Rectal smooth muscle tissue (tissue), 1 donor: ENCODE results near the gene SORCS2.
A peak's percentile ranks its signal among the peaks of the same experiment; 100 is the strongest.

ENCODE experiments used
- H3K27ac ChIP-seq: one replicate; pipeline ENCODE4 v1.7.0; 2013; ENCODE audit warnings: low read depth, low read length, inconsistent platforms
- H3K27me3 ChIP-seq: one replicate; pipeline ENCODE4 v1.7.0; 2013; ENCODE audit warnings: low read length; ENCODE audit not compliant: control insufficient read depth, insufficient read depth
- H3K36me3 ChIP-seq: one replicate; pipeline ENCODE4 v1.7.0; 2013; ENCODE audit warnings: low read length; ENCODE audit not compliant: control insufficient read depth, insufficient read depth
- H3K4me1 ChIP-seq: one replicate; pipeline ENCODE4 v1.7.0; 2013; ENCODE audit warnings: low read length; ENCODE audit not compliant: control insufficient read depth, insufficient read depth
- H3K4me3 ChIP-seq: one replicate; pipeline ENCODE4 v1.7.0; 2013; ENCODE audit warnings: low read length
- H3K9ac ChIP-seq: one replicate; pipeline ENCODE4 v1.7.0; 2013; ENCODE audit warnings: low read length

Gene SORCS2

DNA sequence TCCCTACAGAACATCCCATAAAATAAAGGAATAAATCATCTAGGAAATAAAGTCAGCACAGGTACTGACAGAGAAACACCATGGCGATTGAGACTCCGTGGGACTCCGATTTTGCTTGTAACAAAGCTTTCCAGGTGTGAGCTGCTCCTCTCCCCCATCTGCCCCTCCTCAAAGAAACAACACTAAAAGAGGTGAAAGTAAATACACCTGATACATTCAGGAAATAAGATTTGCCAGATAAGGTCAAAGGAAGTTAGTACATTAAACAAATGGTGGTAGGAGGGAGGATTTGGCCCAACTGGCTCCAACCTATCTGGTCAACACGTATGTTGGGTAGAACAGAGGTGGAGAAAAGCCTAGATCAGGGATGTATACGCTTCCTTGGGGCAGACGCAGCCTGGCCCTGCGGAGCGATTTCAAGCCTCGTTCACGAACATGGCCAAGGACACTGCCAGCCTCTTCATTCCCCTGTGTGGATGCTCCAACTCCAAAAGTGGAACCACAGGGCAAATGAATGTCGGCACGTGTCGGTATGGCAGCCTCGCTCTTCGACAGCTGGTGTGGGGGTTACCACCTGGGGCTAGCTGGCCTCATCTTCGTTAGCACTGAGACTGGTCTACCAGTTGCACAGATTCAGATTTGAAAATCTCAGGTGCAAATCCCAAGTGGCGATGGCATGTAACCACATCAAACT lies 584.8 kb downstream of the SORCS2 start:
- peaks cover 5% of the 10 kb centered on the region for H3K36me3 ChIP-seq
- no peaks in the 10 kb centered on the region for H3K27me3 ChIP-seq
- H3K27ac ChIP-seq = no peak overlapping the region
- no peak overlapping the region for H3K9ac ChIP-seq
- peaks cover 22% of the 10 kb centered on the region for H3K4me1 ChIP-seq
- no peak overlapping the region for H3K4me3 ChIP-seq

DNA sequence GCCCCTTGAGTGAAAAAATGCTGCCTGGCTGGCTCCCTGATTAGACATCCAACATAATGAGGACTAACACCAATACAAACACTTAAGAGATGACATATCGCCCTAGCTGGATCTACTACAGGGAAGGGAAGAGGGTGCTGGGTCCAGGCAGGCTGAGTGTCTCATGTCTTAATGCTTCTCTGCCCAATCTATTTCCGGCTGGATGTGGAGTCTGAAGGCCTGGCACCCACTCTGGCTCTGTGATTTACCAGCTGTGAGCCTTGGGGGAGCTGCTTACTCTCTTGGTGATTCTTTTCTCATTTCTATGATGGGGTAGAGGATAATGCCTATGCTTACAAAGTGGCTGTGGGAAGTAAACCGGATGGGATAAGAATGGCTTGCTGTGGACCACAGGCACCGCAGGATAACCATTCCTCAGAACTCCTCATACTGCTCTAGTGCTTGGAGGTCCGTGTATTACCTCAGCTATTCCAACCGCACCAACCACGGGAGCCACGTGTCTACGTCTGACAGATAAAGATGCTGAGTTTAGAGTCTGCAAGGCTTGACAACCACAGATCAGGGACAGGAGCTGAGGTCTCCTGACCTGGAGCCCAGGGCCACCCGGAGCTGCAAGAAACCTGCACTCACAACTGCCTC lies 585.7 kb downstream of the SORCS2 start:
- H3K4me1 ChIP-seq = peaks cover 16% of the 10 kb centered on the region
- H3K27me3 ChIP-seq = no peaks in the 10 kb centered on the region
- H3K36me3 ChIP-seq = peaks cover 5% of the 10 kb centered on the region
- peak overlapping the region; percentile 58 for H3K27ac ChIP-seq
- no peak overlapping the region for H3K4me3 ChIP-seq
- H3K9ac ChIP-seq = no peak overlapping the region

DNA sequence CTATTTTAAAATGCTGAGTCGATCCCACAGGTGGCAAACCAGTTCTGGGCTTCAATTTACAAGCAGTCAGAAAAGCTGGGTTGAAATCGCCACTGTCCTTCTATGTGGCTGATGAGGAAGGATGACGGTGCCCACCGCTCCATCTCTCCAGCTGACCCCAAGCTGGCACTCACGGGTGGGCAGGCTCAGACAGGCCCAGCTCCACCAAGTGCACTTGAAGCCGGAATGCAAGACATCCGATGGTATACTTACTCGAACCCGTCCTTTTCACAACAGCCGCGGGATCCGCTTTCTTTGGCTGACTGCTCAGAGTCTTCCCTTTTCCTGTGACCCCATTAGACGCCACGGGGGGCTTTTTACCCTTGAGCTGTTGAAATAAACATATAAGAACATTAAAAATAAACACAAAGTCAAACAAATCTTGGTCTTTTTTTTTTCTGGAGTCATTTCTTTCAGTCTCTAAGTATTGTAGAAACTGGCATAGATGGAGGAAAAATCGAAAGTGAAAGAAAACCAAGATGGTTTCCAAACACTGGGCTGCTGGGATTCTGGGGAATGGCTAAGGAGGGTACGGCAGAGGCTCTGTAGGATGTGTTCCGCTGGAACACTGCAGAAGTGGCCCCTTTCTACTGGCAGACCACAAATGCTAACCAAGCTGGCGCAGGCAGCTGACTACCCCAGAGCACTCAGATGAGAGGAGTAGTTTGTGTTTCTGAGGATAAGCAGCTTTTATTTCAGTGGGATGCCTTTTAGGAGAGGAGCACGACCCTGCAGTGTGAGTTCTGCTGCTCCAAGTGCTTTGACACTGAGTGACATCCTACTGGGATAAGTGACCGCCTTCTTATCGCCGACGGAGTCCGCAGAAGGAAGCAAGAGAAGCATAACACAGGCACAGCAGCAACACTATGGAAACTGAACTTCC lies 586.4 kb downstream of the SORCS2 start:
- no peak overlapping the region for H3K4me3 ChIP-seq
- peak overlapping the region; percentile 58 for H3K27ac ChIP-seq
- H3K4me1 ChIP-seq = peaks cover 16% of the 10 kb centered on the region
- H3K9ac ChIP-seq = no peak overlapping the region
- no peaks in the 10 kb centered on the region for H3K27me3 ChIP-seq
- H3K36me3 ChIP-seq = peaks cover 5% of the 10 kb centered on the region

DNA sequence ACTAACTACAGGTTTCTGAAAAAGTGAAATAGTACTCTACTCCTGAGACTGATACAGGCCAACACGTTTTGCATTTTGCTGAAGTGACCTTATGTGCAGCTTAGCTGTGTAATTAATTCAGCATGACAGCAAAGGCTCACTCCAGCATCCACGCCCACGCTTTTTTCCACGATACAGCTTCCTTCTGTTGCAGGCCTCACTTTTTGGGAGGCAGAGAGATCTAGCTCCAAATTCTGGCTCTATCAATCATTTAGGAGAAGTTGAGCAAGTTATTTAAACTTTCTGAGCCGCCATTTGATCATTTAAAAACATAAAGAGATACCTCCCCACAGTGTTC lies 587.1 kb downstream of the SORCS2 start:
- Histone ChIP-seq H3K4me3 (no peak overlapping the region), H3K27ac (peak overlapping the region; percentile 58), H3K27me3 (no peaks in the 10 kb centered on the region), H3K9ac (no peak overlapping the region), H3K4me1 (peaks cover 16% of the 10 kb centered on the region), H3K36me3 (peaks cover 5% of the 10 kb centered on the region)

DNA sequence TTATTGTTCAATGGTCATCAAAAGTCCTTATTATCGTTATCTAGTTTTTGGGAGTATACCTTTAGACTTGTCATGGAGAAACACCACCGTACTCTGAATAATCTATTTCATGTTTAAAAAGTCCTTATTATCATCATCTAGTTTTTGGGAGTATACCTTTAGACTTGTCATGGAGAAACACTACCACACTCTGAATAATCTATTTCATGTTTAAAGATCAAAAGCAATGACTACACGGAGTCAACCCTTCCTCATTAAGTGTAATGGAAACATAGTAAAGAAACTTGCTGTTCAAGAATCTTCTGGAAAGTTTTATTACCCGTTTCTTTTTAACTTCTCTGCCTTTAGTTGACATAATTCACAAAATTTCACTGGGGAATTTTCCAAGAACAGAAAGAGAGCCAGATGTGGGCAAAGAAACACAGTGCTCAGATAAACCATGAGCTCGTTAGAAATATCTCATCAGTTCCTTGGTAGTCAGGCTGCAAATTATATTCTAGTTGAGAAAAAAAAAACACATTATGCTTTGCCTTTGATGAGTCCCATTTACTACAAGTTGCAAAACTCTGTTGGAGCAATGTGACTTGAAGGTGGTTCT lies 588.5 kb downstream of the SORCS2 start:
- Histone ChIP-seq H3K27ac (no peak overlapping the region), H3K4me1 (peaks cover 16% of the 10 kb centered on the region), H3K4me3 (no peak overlapping the region), H3K9ac (no peak overlapping the region), H3K27me3 (no peaks in the 10 kb centered on the region), H3K36me3 (peaks cover 5% of the 10 kb centered on the region)

DNA sequence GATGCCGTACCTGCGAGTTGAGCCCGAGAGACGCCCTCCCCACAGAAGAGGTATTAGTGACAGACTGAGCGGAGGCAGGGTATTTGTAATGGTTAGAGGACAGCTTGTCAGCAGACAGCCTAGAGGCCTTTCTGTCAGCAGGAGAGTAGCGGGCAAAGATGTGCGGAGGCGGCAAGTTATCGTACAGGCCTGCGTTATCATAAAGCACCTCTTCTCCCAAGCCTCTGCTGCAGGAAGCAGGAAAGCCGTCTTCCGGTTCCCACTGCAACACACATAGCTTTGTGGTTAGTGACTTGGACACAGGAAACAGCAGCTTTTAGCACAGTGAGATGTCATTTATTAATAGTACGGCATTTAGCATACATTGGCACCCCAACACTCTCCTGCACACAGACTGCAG lies 589.0 kb downstream of the SORCS2 start:
- no peak overlapping the region for H3K27ac ChIP-seq
- no peaks in the 10 kb centered on the region for H3K36me3 ChIP-seq
- peaks cover 16% of the 10 kb centered on the region for H3K4me1 ChIP-seq
- no peak overlapping the region for H3K4me3 ChIP-seq
- no peaks in the 10 kb centered on the region for H3K27me3 ChIP-seq
- H3K9ac ChIP-seq = no peak overlapping the region

DNA sequence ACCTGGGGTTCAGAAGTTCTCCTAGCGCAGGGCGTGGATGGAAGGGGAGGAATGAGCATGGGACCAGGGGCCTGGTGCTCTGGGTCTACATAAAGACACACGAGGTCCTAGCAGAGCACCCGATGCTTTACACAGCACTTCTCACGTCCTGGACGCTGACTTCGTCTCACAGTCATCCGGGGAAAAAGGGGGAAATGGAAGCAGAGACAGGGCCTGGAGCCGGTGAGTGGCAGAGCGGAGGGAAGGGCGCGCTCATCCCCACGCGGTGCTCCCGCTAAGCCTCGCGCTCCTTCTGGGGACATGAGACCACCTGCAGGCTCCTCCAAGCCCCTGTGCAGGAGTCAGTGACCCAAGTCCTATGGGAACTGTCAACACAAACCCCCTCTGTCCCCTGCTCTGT lies 589.7 kb downstream of the SORCS2 start:
- Histone ChIP-seq H3K4me1 (peaks cover 16% of the 10 kb centered on the region), H3K27ac (no peak overlapping the region), H3K36me3 (no peaks in the 10 kb centered on the region), H3K4me3 (no peak overlapping the region), H3K27me3 (no peaks in the 10 kb centered on the region), H3K9ac (no peak overlapping the region)

DNA sequence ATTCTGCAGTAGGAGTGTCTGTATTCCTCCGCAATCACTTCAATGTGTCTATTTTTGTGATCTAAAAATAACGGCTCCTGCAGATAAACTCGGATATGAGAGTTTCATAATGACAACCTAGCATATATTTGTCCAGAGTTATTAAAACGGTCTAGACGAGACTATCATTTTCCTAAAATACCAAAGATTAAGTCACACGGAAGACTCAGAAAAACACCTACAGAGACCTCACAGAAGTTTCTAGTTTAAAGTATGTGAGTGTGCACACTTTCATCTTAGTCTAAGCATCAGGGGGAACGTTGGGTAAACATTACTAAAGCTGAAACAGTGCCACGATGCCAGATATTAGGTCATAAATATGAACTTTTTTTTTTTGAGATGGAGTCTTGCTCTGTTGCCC lies 590.4 kb downstream of the SORCS2 start:
- no peak overlapping the region for H3K4me3 ChIP-seq
- no peak overlapping the region for H3K9ac ChIP-seq
- peaks cover 16% of the 10 kb centered on the region for H3K4me1 ChIP-seq
- no peaks in the 10 kb centered on the region for H3K27me3 ChIP-seq
- no peaks in the 10 kb centered on the region for H3K36me3 ChIP-seq
- H3K27ac ChIP-seq = no peak overlapping the region

DNA sequence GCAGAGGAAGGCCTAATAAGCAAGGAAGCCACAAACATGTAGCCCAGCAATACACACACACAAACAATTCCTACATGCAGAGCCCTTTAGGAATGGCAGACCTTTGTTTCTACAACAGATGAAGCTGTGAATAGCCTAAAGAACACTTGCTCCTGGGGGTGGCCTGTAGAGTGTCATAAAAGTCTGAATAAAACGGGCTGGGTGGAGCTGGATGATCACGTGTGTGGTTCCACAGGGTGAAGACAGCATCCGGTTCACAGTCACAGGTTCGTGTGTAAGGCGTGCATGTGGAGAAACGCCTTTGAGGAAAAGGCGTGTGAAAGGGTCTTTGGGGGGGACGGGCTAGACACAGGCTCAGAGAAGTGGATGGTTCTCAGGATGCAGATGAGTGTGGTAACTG lies 591.2 kb downstream of the SORCS2 start:
- Histone ChIP-seq H3K4me3 (no peak overlapping the region), H3K36me3 (peaks cover under 1% of the 10 kb centered on the region), H3K9ac (no peak overlapping the region), H3K27me3 (no peaks in the 10 kb centered on the region), H3K4me1 (peaks cover 16% of the 10 kb centered on the region), H3K27ac (no peak overlapping the region)

DNA sequence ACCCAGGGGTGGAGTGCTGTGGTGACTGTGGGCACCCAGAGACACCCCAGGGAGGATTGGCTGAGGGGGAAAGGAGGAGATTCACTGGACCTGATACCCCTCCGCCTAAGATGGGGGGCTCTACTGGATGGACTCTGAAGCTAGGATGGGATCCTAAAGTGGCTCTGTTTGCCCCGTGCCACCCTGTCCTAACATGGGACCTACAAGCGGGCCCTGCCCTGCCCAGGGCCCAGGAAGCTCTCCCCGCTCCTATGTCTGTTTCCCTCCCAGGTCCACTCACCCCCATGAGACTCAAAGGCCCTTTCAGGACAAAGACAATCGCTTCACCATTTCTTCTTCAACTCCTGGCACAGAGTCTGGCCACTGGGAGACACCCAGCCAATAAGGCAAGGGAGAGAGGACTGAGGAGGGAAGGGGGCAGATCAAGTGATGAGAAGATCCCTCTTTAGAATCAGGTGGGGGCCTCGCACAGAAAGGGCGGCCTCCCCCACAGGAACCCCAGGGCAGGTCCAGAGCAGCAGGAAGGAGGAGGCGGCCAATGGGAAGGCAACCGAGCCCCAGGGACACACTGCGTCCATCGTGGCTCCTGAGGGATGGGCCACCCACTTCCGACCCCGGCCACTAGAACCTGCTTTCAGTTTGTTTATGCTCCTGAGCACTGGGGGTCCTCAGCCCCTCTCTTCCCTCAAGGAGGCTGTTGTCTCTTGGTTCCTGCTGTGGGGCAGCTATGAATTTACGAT lies 592.0 kb downstream of the SORCS2 start:
- no peak overlapping the region for H3K9ac ChIP-seq
- H3K36me3 ChIP-seq = peaks cover 2% of the 10 kb centered on the region
- H3K4me1 ChIP-seq = peaks cover 13% of the 10 kb centered on the region
- H3K4me3 ChIP-seq = no peak overlapping the region
- H3K27ac ChIP-seq = no peak overlapping the region
- no peaks in the 10 kb centered on the region for H3K27me3 ChIP-seq

DNA sequence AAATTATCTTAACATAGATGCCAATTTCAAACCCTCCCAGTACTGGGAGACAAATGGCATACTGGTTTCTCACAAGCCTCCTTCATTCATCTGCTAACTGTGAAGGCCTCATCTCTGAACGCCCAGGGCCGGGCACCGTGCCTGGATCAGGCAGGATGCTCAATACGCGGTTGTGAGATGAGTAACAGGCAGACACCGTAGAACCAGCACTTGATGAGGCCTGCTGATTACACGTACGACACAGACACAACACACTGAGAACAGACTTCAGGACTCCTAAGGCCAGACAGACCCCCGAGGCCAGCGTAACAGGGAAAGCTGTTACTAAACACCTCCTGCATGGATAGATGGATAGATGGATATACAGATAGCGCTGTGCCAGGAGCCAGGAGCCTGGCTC lies 592.7 kb downstream of the SORCS2 start:
- Histone ChIP-seq H3K27me3 (no peaks in the 10 kb centered on the region), H3K4me3 (no peak overlapping the region), H3K4me1 (peaks cover 6% of the 10 kb centered on the region), H3K27ac (no peak overlapping the region), H3K36me3 (peaks cover 2% of the 10 kb centered on the region), H3K9ac (no peak overlapping the region)

DNA sequence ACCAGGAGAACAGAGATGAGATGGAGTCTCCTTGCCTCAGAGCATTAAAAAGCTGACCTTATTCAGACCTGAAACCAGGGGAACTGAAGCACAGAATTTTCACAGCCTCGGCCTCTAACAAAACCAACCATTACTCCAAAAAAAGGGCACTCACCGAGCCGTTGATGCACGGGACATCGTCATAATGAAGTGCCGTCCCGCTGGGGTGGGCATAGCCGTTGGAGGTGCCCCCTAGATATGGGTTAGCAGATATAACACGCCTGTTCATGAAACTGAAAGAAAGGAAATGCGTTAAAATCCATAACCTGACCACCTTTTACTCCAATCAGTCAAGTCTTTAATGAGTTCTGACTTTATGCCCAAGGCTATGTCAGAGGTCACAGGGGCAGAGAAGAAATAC lies 593.7 kb downstream of the SORCS2 start:
- Histone ChIP-seq H3K4me3 (no peak overlapping the region), H3K27me3 (no peaks in the 10 kb centered on the region), H3K27ac (no peak overlapping the region), H3K36me3 (peaks cover 2% of the 10 kb centered on the region), H3K4me1 (peaks cover 6% of the 10 kb centered on the region), H3K9ac (no peak overlapping the region)
